ENCODE measurements around the gene RPLP1. TPM values are rescaled to one million over a fixed set of nuclear protein-coding genes. Genes with fewer than 3 reads are reported as not detected.

The RPLP1 gene
- total and polyA plus RNA-seq, 9 donors = 175 to 3,255 (median 2,320) TPM

- no peak for TF ChIP-seq POLR2A (IDR thresholded peaks at IDR 0.05)
- TF ChIP-seq CTCF (IDR thresholded peaks at IDR 0.05) = no peak
- no peak for TF ChIP-seq EP300 (IDR thresholded peaks at IDR 0.05)
- no peaks in the 10 kb centered on the region for H3K9me3 ChIP-seq
- DNase-seq = no peak
- H3K4me1 ChIP-seq (ENCODE audit: insufficient read depth) = peaks cover 9% of the 10 kb centered on the region
- 85 to 92% (median 91%) methylated on average over 6 of the region's 6 CpGs for WGBS, 3 donors
- H3K36me3 ChIP-seq = no peaks in the 10 kb centered on the region
- no peak overlapping the region for H3K27ac ChIP-seq
- H3K4me3 ChIP-seq = no peak overlapping the region
- intact Hi-C loops (cut with DNase I) = loop anchor here in 1 of 4 donors (10.0 kb wide), 1 partner anchor 146 kb away; no protein-coding TSS in a partner anchor
- H3K27me3 ChIP-seq = no peaks in the 10 kb centered on the region
Measured at GRCh38 chr15:69498987-69499386, 46.4 kb downstream of the RPLP1 start.

- Histone ChIP-seq H3K27me3 (no peaks in the 10 kb centered on the region), H3K4me1 (ENCODE audit: insufficient read depth) (peaks cover 9% of the 10 kb centered on the region), H3K4me3 (no peak overlapping the region), H3K36me3 (no peaks in the 10 kb centered on the region), H3K9me3 (no peaks in the 10 kb centered on the region), H3K27ac (no peak overlapping the region)
- 45 to 69% (median 65%) methylated on average over 14 of the region's 14 CpGs for WGBS, 3 donors
- intact Hi-C loops (cut with DNase I) = loop anchor here in 1 of 4 donors (10.0 kb wide), 1 partner anchor 145 kb away; no protein-coding TSS in a partner anchor
- no peak for DNase-seq
- no peak for TF ChIP-seq POLR2A (IDR thresholded peaks at IDR 0.05)
- no peak for TF ChIP-seq EP300 (IDR thresholded peaks at IDR 0.05)
- TF ChIP-seq CTCF (IDR thresholded peaks at IDR 0.05) = no peak
Measured at GRCh38 chr15:69499521-69500211, 47.0 kb downstream of the RPLP1 start.

GRCh38 chr15:69500339-69500738 lies 47.7 kb downstream of the RPLP1 start:
- H3K9me3 ChIP-seq = no peaks in the 10 kb centered on the region
- DNase-seq = no peak
- H3K4me3 ChIP-seq = no peak overlapping the region
- no peak overlapping the region for H3K27ac ChIP-seq
- H3K27me3 ChIP-seq = no peaks in the 10 kb centered on the region
- no peaks in the 10 kb centered on the region for H3K36me3 ChIP-seq
- 56 to 76% (median 72%) methylated on average over 1 of the region's 1 CpG for WGBS, 3 donors
- H3K4me1 ChIP-seq (ENCODE audit: insufficient read depth) = peaks cover 9% of the 10 kb centered on the region
- TF ChIP-seq EP300 (IDR thresholded peaks at IDR 0.05) (no peak), POLR2A (IDR thresholded peaks at IDR 0.05) (no peak), CTCF (IDR thresholded peaks at IDR 0.05) (no peak)
- intact Hi-C loops (cut with DNase I) = no loop called here

GRCh38 chr15:69501456-69501855 lies 48.8 kb downstream of the RPLP1 start:
- intact Hi-C loops (cut with DNase I) = no loop called here
- WGBS, 3 donors = 94 to 97% (median 96%) methylated on average over 8 of the region's 8 CpGs
- no peaks in the 10 kb centered on the region for H3K27me3 ChIP-seq
- no peak overlapping the region for H3K27ac ChIP-seq
- no peak overlapping the region for H3K4me3 ChIP-seq
- peaks cover 9% of the 10 kb centered on the region for H3K4me1 ChIP-seq (ENCODE audit: insufficient read depth)
- H3K9me3 ChIP-seq = no peaks in the 10 kb centered on the region
- TF ChIP-seq CTCF (IDR thresholded peaks at IDR 0.05) = no peak
- no peak for TF ChIP-seq POLR2A (IDR thresholded peaks at IDR 0.05)
- no peak for TF ChIP-seq EP300 (IDR thresholded peaks at IDR 0.05)
- no peaks in the 10 kb centered on the region for H3K36me3 ChIP-seq
- DNase-seq = no peak

All from ovary (tissue), 9 donors.